Stimulated activated CD8-positive, alpha-beta memory T cell treated with anti-CD3 and anti-CD28 coated beads, Interleukin-4, amount 100 ng/mL, for 1 hour (primary cell): Measurements from ENCODE around the gene OXSR1.
"Not testable (repeated sequence)": the region's sequence is repeated elsewhere in the genome, so short reads cannot be mapped to it uniquely, and the experiment has no call there.

Experiments used
- DNase-seq, 2 donors: peaks; one replicate each; pipeline ENCODE4 v3.0.0-alpha.2; 2020; ENCODE audit warnings: low read depth in 2 of 2, low spot score in 1 of 2

The OXSR1 gene

GRCh38 chr3:38141173-38141951, 24.0 kb upstream of the OXSR1 start:
- DNase-seq: no peak

- DNase-seq: no peak
Observed at GRCh38 chr3:38141952-38142273, 23.4 kb upstream of the OXSR1 start.

DNA sequence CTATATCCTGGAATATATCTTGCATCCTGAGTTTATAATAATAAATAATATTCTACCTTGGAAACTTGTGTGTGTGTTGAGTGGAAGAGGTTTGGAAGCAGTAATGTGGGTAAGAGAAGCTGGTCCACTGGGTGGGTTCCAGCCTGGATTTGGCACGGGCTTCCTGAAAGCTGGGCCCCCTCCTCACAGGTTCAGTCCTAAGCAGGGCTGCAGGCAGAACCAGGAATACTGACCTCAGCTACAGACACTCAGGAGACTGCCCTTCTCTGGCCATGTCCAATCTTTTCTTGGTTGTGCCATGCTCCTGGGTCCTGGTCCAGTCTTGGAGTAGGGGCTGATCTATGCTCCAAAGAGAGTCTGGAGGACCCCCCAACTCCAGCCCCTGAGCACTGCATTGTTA, 22.4 kb upstream of the OXSR1 start:
- no peak for DNase-seq

DNA sequence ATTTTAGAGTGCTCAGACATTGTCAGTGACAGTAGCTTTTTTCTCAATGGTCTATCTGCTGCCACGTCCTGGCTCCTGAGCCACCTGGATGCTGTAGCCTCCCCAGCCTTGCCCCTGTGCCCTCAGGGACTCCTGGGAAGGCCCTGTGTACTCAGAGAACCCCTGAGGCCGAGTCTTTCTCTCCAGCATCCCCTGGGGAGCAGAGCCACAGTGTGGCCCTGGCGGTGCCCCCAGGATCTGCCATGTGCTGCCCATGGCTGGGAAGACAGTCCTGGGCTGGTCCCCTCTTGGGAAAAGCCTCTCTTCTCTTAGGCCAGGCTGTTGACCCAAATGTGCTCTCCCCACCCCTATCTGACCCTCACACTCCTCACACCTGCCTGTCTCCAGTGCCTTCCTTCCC, 21.8 kb upstream of the OXSR1 start:
- no peak for DNase-seq

DNA sequence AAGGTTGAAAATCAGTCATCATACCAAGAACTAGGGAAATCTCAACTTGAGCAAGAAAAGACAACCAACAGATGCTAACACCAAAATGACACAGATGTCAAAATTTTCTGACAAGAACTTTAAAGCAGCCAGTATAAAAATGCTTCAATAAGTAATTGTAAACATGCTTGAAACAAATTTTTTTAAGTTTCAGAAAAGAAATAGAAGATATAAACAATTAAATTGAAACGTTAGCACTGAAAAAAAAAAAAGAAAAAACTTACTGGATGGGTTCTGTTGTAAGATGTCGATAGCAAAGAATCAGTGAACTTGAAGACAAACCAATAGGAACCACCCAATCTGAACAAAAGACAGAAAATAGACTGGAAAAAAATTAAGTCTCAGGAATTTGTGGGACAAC, 18.8 kb upstream of the OXSR1 start:
- DNase-seq: no peak

GRCh38 chr3:38147421-38147820, 17.9 kb upstream of the OXSR1 start:
- DNase-seq: no peak

- no peak for DNase-seq
Observed at GRCh38 chr3:38148311-38148882, 16.9 kb upstream of the OXSR1 start.

DNA sequence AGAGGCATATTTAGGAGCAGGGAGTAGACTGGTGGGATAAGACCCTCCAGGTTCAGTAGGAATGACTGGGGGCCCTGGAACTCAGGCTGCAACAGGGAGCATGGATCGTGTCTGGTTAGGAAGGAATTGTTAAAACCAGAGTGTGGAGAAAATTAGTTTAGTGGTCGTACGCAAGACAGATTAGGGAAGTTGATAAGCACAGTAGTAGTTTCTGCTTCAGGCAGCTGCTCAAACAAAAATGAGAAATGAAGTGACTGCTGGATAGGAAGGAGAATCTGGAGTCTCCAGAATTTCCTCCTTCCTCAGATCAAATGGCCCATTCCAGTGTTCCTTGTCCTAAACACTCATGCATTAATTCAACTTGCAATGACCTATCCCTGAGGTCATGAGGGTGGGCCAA, 15.6 kb upstream of the OXSR1 start:
- no peak for DNase-seq

GRCh38 chr3:38150780-38151528, 14.4 kb upstream of the OXSR1 start:
- DNase-seq: no peak

DNA sequence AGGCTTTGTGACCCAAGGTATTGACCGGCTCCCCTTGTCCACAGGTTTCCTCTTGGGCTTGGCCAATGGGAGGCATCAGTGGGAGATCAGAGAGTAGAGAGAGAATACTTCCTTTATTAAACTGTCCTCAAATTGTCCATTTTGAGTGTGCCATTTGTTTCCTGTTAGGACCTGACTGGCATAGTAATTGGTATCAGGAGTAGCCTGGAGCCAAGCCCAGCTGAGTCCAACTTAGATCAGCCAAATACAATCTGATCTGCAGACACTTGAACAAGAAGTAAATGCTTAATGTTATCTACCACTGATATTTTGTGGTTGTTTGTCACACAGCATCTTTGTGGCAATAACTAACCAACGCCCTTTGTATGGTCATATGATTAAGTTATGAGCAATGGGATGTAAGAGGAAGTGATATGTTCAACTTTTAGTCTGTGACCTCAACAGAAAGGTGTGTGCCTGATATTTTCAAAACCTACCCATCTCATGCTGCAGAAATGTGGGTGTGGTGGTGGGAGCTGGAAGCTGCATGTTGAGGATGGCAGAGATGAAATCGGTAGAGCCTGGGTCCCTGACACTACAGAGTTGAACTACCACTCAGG, 13.6 kb upstream of the OXSR1 start:
- DNase-seq: no peak

GRCh38 chr3:38152609-38153008, 12.7 kb upstream of the OXSR1 start:
- DNase-seq: no peak

- no peak for DNase-seq
Observed at GRCh38 chr3:38153221-38153620, 12.1 kb upstream of the OXSR1 start.

GRCh38 chr3:38154033-38154494, 11.3 kb upstream of the OXSR1 start:
- DNase-seq: no peak

- DNase-seq: no peak
Observed at GRCh38 chr3:38154625-38155255, 10.6 kb upstream of the OXSR1 start.

DNA sequence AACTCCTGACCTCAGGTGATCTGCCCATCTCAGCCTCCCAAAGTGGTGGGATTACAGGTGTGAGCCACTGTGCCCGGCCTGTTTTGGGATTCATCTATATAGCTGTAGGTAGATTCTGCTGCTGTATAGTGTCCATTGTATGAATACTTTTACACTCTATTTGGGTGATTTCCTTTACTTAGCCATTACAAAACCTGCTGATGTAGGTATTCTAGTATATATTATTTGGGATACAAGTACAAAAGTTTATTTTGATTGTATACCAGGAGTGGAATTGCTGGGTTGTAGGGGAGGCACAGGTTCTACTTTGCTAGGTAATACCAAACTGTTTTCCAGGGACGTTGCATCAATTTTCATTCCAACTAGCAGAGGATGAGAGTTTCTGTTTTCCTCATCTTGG, 9.5 kb upstream of the OXSR1 start:
- no peak for DNase-seq

- DNase-seq: no peak
Observed at GRCh38 chr3:38157117-38157516, 8.2 kb upstream of the OXSR1 start.

DNA sequence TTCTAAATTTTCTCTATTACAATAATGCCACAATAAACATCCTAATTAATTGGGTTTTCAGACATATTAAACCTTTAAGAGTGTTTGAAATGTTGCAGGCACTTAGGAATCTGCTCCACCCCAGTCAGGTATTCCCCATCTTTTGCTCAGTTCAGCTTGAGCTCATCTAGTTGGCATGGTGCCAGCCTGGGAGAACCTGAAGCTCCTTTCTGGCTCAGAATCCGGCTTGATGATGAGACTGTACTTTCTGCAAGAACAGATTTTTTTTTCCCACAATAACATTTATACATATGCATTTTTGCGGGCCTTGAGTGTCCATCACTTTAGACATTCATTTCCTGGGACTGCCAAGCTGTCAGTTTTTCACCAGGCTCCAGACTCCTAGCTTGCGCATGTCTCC, 7.7 kb upstream of the OXSR1 start:
- no peak for DNase-seq

GRCh38 chr3:38158472-38158871, 6.9 kb upstream of the OXSR1 start:
- no peak for DNase-seq

- DNase-seq: not testable (repeated sequence)
Observed at GRCh38 chr3:38160704-38161103, 4.6 kb upstream of the OXSR1 start.

- DNase-seq: no peak
Observed at GRCh38 chr3:38163117-38163840, 2.1 kb upstream of the OXSR1 start.
